Measurements from ENCODE around the gene ADARB1. TPM values are rescaled to one million over a fixed set of nuclear protein-coding genes. Genes with fewer than 3 reads are reported as not detected.
A peak's percentile ranks its signal among the peaks of the same experiment; 100 is the strongest.

The ADARB1 gene
- total RNA-seq, 1 experiment from 2014 or later: 14.6 TPM

DNA sequence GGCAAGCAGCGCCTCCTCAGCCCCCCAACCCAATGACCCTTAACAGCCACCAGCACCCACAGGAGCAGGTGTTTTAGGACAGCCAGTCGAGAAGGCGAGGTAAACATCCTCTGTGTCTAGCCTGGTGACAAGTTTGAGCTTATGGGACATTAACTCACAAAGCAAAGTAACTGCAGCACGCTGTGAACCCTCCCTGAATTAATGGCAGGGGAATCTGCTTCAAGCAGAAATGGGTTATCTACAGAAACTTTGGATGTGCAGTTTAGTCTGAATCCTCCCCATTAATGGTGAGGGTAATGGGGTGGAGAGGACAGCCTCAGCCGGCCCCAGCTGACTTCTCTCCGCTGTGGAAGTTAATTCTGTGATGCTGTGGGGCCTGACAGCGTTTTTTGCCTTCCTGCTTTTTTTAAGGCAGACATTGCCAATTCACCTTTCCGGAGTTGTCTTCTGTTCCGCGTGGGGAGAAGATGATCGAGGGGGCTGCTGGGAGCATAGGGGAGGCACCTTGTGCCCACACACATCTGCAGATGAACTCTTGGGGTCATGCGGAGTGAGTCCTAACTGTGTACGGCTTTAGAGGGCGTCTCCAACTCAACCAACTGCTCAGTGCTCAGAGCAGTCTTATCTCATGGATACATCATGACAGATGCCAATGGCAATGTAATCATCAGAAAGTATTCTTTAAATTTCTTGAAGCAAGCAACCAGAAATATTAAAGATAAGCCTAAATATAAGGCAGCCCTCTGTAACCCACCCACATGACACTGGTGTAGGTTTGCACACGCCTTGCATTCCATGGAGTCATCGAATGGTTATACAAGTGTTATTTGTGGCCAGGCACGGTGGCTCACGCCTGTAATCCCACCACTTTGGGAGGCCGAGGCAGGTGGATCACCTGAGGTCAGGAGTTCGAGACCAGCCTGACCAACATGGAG lies 172.3 kb downstream of the ADARB1 start:
- TF ChIP-seq, protein P1, sequence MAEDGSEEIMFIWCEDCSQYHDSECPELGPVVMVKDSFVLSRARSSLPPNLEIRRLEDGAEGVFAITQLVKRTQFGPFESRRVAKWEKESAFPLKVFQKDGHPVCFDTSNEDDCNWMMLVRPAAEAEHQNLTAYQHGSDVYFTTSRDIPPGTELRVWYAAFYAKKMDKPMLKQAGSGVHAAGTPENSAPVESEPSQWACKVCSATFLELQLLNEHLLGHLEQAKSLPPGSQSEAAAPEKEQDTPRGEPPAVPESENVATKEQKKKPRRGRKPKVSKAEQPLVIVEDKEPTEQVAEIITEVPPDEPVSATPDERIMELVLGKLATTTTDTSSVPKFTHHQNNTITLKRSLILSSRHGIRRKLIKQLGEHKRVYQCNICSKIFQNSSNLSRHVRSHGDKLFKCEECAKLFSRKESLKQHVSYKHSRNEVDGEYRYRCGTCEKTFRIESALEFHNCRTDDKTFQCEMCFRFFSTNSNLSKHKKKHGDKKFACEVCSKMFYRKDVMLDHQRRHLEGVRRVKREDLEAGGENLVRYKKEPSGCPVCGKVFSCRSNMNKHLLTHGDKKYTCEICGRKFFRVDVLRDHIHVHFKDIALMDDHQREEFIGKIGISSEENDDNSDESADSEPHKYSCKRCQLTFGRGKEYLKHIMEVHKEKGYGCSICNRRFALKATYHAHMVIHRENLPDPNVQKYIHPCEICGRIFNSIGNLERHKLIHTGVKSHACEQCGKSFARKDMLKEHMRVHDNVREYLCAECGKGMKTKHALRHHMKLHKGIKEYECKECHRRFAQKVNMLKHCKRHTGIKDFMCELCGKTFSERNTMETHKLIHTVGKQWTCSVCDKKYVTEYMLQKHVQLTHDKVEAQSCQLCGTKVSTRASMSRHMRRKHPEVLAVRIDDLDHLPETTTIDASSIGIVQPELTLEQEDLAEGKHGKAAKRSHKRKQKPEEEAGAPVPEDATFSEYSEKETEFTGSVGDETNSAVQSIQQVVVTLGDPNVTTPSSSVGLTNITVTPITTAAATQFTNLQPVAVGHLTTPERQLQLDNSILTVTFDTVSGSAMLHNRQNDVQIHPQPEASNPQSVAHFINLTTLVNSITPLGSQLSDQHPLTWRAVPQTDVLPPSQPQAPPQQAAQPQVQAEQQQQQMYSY (CRISPR knock-in tag; IDR thresholded peaks at IDR 0.05): no peak
- TF ChIP-seq, protein P2, sequence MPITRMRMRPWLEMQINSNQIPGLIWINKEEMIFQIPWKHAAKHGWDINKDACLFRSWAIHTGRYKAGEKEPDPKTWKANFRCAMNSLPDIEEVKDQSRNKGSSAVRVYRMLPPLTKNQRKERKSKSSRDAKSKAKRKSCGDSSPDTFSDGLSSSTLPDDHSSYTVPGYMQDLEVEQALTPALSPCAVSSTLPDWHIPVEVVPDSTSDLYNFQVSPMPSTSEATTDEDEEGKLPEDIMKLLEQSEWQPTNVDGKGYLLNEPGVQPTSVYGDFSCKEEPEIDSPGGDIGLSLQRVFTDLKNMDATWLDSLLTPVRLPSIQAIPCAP (CRISPR knock-in tag; IDR thresholded peaks at IDR 0.05): no peak
- TF ChIP-seq CREB1 (CRISPR knock-in tag; IDR thresholded peaks at IDR 0.05) (no peak), ZNF671 (CRISPR knock-in tag; IDR thresholded peaks at IDR 0.05) (no peak), NFYB (CRISPR knock-in tag; conservative IDR thresholded peaks at IDR 0.05; ENCODE audit: low read depth) (no peak)
- Mint-ChIP-seq H3K4me3 (no peak overlapping the region), H3K9me3 (peaks cover 36% of the 10 kb centered on the region), H3K27ac (no peak overlapping the region), H3K36me3 (peaks cover 16% of the 10 kb centered on the region), H3K4me1 (peaks cover 17% of the 10 kb centered on the region), H3K27me3 (ENCODE audit: low read depth) (peaks cover 13% of the 10 kb centered on the region)
- ChIA-PET CTCF (interaction anchor here (1.0 kb wide), 2 partner anchors 63 to 106 kb away, joined by 4 read pairs; no protein-coding TSS in a partner anchor), POLR2A (no interaction called here)
- DNase-seq (ENCODE audit: low spot score) (no peak), ATAC-seq (no peak)

DNA sequence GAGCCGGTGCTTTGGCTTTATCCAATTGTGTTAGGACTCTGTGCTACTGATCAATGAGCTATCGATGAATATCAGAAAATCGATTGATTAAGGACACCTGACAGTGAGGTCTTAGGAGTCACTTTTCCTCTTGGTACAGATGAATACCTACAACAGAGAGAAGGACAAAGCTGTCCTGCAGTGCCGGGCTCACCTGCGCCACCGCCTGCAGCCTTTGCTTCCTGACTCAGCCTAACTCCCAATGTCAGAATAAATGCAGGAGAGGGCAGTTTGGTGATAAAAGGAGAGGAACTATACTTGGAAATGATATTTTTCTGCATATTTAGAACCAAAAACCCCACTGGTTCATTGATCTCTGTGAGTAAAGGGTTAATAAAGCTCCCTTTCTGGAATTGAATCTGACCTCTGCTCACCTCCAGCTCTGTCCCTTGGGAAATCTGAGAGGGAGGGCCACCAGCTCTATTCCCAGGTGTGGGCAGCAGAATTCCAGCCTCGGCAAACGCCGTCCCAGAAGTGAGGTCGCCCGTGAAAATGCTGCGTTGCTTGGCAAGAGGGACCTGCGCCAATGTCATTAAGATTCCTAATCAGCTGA lies 174.0 kb downstream of the ADARB1 start:
- DNase-seq (ENCODE audit: low spot score) (no peak), ATAC-seq (peak; percentile 75)
- H3K27me3 Mint-ChIP-seq (ENCODE audit: low read depth): peaks cover 13% of the 10 kb centered on the region
- peak overlapping the region; percentile 58 for H3K4me3 Mint-ChIP-seq
- H3K9me3 Mint-ChIP-seq: peaks cover 30% of the 10 kb centered on the region
- peaks cover 14% of the 10 kb centered on the region for H3K36me3 Mint-ChIP-seq
- ChIA-PET POLR2A (interaction anchor here (0.5 kb wide), 1 partner anchor 712 kb away, joined by 4 read pairs; no protein-coding TSS in a partner anchor), CTCF (interaction anchor here (0.6 to 2.1 kb wide), 16 partner anchors 8 to 671 kb away, joined by 3 to 16 read pairs (median 5); partner anchors contain the start of gene POFUT2)
- peaks cover 17% of the 10 kb centered on the region for H3K4me1 Mint-ChIP-seq
- no peak overlapping the region for H3K27ac Mint-ChIP-seq
- TF ChIP-seq NR2C2 (CRISPR knock-in tag; IDR thresholded peaks at IDR 0.05) (no peak), SMAD3 (CRISPR knock-in tag; IDR thresholded peaks at IDR 0.05; ENCODE audit: borderline replicate concordance) (no peak), NR1H2 (CRISPR knock-in tag; IDR thresholded peaks at IDR 0.05) (no peak), SOX15 (CRISPR knock-in tag; IDR thresholded peaks at IDR 0.05) (no peak), ESRRA (CRISPR knock-in tag; IDR thresholded peaks at IDR 0.05; ENCODE audit: borderline replicate concordance) (no peak), ZNF423 (CRISPR knock-in tag; IDR thresholded peaks at IDR 0.05) (no peak)

DNA sequence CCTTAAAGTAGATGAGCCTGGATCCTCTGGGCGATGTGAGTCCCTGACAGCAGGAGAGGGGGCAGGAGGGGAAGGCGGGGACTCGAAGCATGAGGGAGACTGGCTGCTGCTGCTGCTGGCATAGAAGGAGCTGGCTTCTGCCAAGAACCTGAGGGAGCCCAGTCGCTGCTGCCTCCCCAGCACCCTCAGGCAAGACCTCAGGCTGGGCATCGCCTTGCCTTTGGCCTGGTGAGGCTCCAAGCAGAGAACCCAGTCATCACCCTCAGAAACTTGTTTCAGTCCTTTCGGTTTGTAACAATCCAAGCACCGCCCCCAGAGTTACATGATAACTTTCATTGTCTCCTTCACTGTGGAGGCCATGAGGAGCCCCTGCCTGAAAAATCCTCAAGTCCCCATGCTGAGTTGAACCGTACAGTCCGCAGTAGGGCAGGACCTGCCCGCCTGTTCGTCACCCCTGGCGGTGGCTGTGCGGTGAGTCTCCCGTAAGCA lies 174.6 kb downstream of the ADARB1 start:
- ATAC-seq: peak; percentile 62
- Mint-ChIP-seq H3K4me1 (peaks cover 17% of the 10 kb centered on the region), H3K9me3 (peaks cover 24% of the 10 kb centered on the region), H3K4me3 (peak overlapping the region; percentile 58), H3K27ac (no peak overlapping the region), H3K27me3 (ENCODE audit: low read depth) (peaks cover 10% of the 10 kb centered on the region), H3K36me3 (peaks cover 9% of the 10 kb centered on the region)
- CTCF ChIA-PET: interaction anchor here (0.8 to 2.1 kb wide), 14 partner anchors 8 to 670 kb away, joined by 3 to 16 read pairs (median 6); partner anchors contain the start of gene POFUT2
- POLR2A ChIA-PET: no interaction called here
- DNase-seq (ENCODE audit: low spot score): no peak
- TF ChIP-seq, protein P1 (CRISPR knock-in tag; IDR thresholded peaks at IDR 0.05): no peak
- TF ChIP-seq, protein P3, sequence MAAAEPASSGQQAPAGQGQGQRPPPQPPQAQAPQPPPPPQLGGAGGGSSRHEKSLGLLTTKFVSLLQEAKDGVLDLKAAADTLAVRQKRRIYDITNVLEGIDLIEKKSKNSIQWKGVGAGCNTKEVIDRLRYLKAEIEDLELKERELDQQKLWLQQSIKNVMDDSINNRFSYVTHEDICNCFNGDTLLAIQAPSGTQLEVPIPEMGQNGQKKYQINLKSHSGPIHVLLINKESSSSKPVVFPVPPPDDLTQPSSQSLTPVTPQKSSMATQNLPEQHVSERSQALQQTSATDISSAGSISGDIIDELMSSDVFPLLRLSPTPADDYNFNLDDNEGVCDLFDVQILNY (CRISPR knock-in tag; IDR thresholded peaks at IDR 0.05): no peak
- no peak for TF ChIP-seq NFYB (CRISPR knock-in tag; conservative IDR thresholded peaks at IDR 0.05; ENCODE audit: low read depth)
- no peak for TF ChIP-seq ZNF219 (CRISPR knock-in tag; IDR thresholded peaks at IDR 0.05; ENCODE audit: borderline replicate concordance)
- TF ChIP-seq, protein P4, sequence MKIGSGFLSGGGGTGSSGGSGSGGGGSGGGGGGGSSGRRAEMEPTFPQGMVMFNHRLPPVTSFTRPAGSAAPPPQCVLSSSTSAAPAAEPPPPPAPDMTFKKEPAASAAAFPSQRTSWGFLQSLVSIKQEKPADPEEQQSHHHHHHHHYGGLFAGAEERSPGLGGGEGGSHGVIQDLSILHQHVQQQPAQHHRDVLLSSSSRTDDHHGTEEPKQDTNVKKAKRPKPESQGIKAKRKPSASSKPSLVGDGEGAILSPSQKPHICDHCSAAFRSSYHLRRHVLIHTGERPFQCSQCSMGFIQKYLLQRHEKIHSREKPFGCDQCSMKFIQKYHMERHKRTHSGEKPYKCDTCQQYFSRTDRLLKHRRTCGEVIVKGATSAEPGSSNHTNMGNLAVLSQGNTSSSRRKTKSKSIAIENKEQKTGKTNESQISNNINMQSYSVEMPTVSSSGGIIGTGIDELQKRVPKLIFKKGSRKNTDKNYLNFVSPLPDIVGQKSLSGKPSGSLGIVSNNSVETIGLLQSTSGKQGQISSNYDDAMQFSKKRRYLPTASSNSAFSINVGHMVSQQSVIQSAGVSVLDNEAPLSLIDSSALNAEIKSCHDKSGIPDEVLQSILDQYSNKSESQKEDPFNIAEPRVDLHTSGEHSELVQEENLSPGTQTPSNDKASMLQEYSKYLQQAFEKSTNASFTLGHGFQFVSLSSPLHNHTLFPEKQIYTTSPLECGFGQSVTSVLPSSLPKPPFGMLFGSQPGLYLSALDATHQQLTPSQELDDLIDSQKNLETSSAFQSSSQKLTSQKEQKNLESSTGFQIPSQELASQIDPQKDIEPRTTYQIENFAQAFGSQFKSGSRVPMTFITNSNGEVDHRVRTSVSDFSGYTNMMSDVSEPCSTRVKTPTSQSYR (CRISPR knock-in tag; IDR thresholded peaks at IDR 0.05): no peak
- no peak for TF ChIP-seq FOXJ3 (CRISPR knock-in tag; IDR thresholded peaks at IDR 0.05; ENCODE audit: borderline replicate concordance)
- TF ChIP-seq, protein P5, sequence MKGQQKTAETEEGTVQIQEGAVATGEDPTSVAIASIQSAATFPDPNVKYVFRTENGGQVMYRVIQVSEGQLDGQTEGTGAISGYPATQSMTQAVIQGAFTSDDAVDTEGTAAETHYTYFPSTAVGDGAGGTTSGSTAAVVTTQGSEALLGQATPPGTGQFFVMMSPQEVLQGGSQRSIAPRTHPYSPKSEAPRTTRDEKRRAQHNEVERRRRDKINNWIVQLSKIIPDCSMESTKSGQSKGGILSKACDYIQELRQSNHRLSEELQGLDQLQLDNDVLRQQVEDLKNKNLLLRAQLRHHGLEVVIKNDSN (CRISPR knock-in tag; IDR thresholded peaks at IDR 0.05): no peak

All from WTC11 (cell line).